DND-41 (cell line): Measurements from ENCODE around the gene MALT1.

Experiments
- ATAC-seq: fragments of 200-7000 bp; cut with Tn5 transposase; 3 replicates; pipeline ENCODE4 v1.9.1; 2021; ENCODE audit warnings: low read depth; ENCODE audit not compliant: insufficient read depth
- DNase-seq: peaks from one replicate; pipeline ENCODE4 v3.0.0-alpha.2; 2020
- H2AFZ ChIP-seq: 2 replicates; pipeline ENCODE4 v1.6.0; 2012; ENCODE audit warnings: low read depth, low read length
- H3K27ac ChIP-seq: 2 replicates; pipeline ENCODE4 v1.5.1; 2012; ENCODE audit warnings: low read length, inconsistent platforms
- H3K27me3 ChIP-seq: fragments of 200-600 bp; sonication (generic); 2 replicates; pipeline ENCODE4 v1.6.0; 2012; ENCODE audit warnings: low read length, mild to moderate bottlenecking, inconsistent platforms; ENCODE audit not compliant: insufficient read depth, poor library complexity
- H3K36me3 ChIP-seq: 2 replicates; pipeline ENCODE4 v1.5.1; 2012; ENCODE audit warnings: low read length, inconsistent platforms; ENCODE audit not compliant: insufficient read depth
- H3K4me1 ChIP-seq: 2 replicates; pipeline ENCODE4 v1.5.1; 2012; ENCODE audit warnings: mild to moderate bottlenecking, low read length; ENCODE audit not compliant: insufficient read depth
- H3K4me2 ChIP-seq: 2 replicates; pipeline ENCODE4 v1.6.0; 2012; ENCODE audit warnings: mild to moderate bottlenecking, moderate library complexity, low read length, inconsistent platforms; ENCODE audit not compliant: insufficient read depth
- H3K4me3 ChIP-seq, 2 experiments: fragments of 200-600 bp in 1 of 2; shearing (Covaris generic) in 1 of 2; 2 replicates each; pipeline ENCODE4 v1.5.1; 2012 to 2016; ENCODE audit warnings: inconsistent platforms in 2 of 2, low read length in 2 of 2, mild to moderate bottlenecking in 2 of 2, low read depth in 1 of 2, moderate library complexity in 1 of 2
- H3K79me2 ChIP-seq: 2 replicates; pipeline ENCODE4 v1.6.0; 2012; ENCODE audit warnings: low read length, inconsistent platforms; ENCODE audit not compliant: insufficient read depth
- H3K9ac ChIP-seq: 2 replicates; pipeline ENCODE4 v1.6.0; 2012; ENCODE audit warnings: low read depth, mild to moderate bottlenecking, inconsistent platforms, low read length, moderate library complexity
- H3K9me3 ChIP-seq: 2 replicates; pipeline ENCODE4 v1.5.1; 2012; ENCODE audit warnings: low read length, moderate library complexity, mild to moderate bottlenecking, inconsistent platforms; ENCODE audit not compliant: insufficient read depth, severe bottlenecking
- H4K20me1 ChIP-seq: 2 replicates; pipeline ENCODE4 v1.6.0; 2012; ENCODE audit warnings: low read length; ENCODE audit not compliant: insufficient read depth
- CTCF ChIP-seq: IDR thresholded peaks from 2 replicates; pipeline ENCODE4 v1.5.1; 2012; ENCODE audit warnings: borderline replicate concordance, low read length, moderate library complexity, mild to moderate bottlenecking; ENCODE audit not compliant: poor library complexity, severe bottlenecking; ENCODE audit errors: extremely low read depth
- EZH2 ChIP-seq: IDR thresholded peaks from 3 replicates; pipeline ENCODE4 v1.6.1; 2012; ENCODE audit warnings: borderline replicate concordance, low read depth, mild to moderate bottlenecking, moderate library complexity, low read length, inconsistent platforms; ENCODE audit not compliant: severe bottlenecking

Gene MALT1

DNA sequence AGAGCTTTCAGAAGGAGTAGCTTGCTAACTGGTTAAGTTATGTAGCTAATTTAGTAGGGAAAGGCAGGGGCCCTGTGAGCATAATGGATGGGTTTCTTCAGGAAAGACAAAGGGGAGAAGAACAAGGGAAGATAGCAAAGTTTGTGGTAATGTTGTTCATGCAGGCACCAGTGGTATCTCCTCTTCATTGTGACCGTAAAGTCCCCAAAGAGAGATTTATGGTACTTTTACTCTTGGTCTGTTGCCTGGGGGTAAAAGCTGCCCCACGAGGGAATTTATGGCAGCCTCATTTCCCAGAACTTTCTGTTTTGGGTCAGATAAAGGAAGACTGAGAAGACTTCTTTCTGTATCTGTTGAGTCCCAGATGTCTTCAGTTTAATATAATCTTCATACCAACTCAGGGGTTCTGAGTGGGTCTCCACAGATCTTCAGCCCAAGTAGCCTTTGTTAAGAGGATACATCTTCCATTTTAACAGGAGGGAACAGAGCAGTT lies 27.5 kb downstream of the MALT1 start:
- no peak overlapping the region for H3K4me2 ChIP-seq
- H3K4me3 ChIP-seq = no peak overlapping the region
- peaks cover 45% of the 10 kb centered on the region for H3K36me3 ChIP-seq
- ATAC-seq = no peak
- no peak for DNase-seq
- no peak overlapping the region for H3K27ac ChIP-seq
- H3K79me2 ChIP-seq = no peaks in the 10 kb centered on the region
- H4K20me1 ChIP-seq = no peaks in the 10 kb centered on the region; the same call in 1 of the 2 replicates
- H2AFZ ChIP-seq = no peak overlapping the region
- H3K27me3 ChIP-seq = no peaks in the 10 kb centered on the region
- TF ChIP-seq EZH2 = no peak
- no peak for TF ChIP-seq CTCF
- H3K9ac ChIP-seq = no peak overlapping the region
- no peaks in the 10 kb centered on the region for H3K4me1 ChIP-seq
- no peaks in the 10 kb centered on the region for H3K9me3 ChIP-seq

DNA sequence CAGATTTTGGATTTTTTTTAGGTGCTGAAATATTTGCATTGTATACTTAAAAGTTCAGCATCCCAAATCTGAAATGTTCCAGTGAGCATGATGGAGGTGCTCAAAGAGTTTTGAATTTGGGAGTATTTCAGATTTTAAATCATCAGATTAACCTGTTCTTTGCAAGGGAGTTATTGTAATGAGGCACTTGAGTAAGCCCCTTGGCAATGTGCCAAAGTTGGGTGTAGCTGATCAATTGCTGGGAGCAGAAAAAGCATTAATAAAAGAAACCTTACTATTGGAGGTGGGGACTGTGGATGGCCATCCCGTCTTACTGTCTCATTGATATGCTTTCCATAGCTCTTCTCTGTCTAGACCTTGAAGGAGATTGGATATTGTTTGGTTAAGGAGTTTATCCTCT lies 28.3 kb downstream of the MALT1 start:
- Histone ChIP-seq H3K4me3 (no peak overlapping the region), H4K20me1 (no peaks in the 10 kb centered on the region; the same call in 1 of the 2 replicates), H3K27ac (no peak overlapping the region), H3K36me3 (peaks cover 50% of the 10 kb centered on the region), H3K79me2 (no peaks in the 10 kb centered on the region), H3K9ac (no peak overlapping the region), H3K4me1 (no peaks in the 10 kb centered on the region), H3K27me3 (no peaks in the 10 kb centered on the region), H2AFZ (no peak overlapping the region), H3K4me2 (no peak overlapping the region), H3K9me3 (no peaks in the 10 kb centered on the region)
- DNase-seq (no peak), ATAC-seq (no peak)
- TF ChIP-seq CTCF (no peak), EZH2 (no peak)

- no peak for TF ChIP-seq CTCF
- TF ChIP-seq EZH2 = no peak
- no peaks in the 10 kb centered on the region for H3K27me3 ChIP-seq
- no peak overlapping the region for H2AFZ ChIP-seq
- H3K79me2 ChIP-seq = no peaks in the 10 kb centered on the region
- DNase-seq (no peak), ATAC-seq (no peak)
- H3K27ac ChIP-seq = no peak overlapping the region
- no peak overlapping the region for H3K4me2 ChIP-seq
- no peak overlapping the region for H3K4me3 ChIP-seq
- no peaks in the 10 kb centered on the region for H3K4me1 ChIP-seq
- peaks cover 51% of the 10 kb centered on the region for H3K36me3 ChIP-seq
- no peak overlapping the region for H3K9ac ChIP-seq
- H3K9me3 ChIP-seq = no peaks in the 10 kb centered on the region
- H4K20me1 ChIP-seq = no peaks in the 10 kb centered on the region
Measured at GRCh38 chr18:58700209-58700608, 28.9 kb downstream of the MALT1 start.

DNA sequence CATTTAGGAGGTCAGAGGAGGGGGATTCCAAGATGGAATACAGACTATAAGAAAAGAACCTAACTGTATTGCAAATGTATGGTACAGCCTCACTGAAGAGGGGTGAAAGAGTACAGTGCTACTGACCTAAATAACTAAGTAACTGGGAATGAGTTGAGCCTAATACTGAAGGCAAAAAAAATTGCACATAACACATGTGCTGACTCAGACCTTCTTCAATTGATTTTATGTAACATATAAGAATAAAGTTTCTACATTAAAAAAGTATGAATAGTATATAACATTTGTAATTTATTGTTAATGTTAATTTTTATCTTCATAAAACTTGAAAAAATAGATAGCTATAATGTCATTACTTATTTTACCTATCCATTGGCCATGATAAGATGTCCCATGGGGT lies 41.7 kb downstream of the MALT1 start:
- H3K36me3 ChIP-seq = peaks cover 22% of the 10 kb centered on the region
- 0 out of 2 replicates have a peak, but pooled peaks cover 1% of the 10 kb centered on the region for H4K20me1 ChIP-seq

More for the DNA sequence above, 41.7 kb downstream of the MALT1 start:
- Histone ChIP-seq H3K4me2 (no peak overlapping the region), H3K79me2 (no peaks in the 10 kb centered on the region), H2AFZ (no peak overlapping the region), H3K9ac (no peak overlapping the region), H3K9me3 (no peaks in the 10 kb centered on the region), H3K27ac (no peak overlapping the region), H3K4me1 (no peaks in the 10 kb centered on the region), H3K4me3 (no peak overlapping the region), H3K27me3 (no peaks in the 10 kb centered on the region)
- TF ChIP-seq CTCF (no peak), EZH2 (no peak)
- DNase-seq = no peak
- ATAC-seq = no peak
